HG02610 (cell line): ENCODE measurements around the gene RNF144A.
"Not testable (repeated sequence)": the region's sequence is repeated elsewhere in the genome, so short reads cannot be mapped to it uniquely, and the experiment has no call there.

Source experiments
- ATAC-seq: cut with Tn5 transposase; IDR thresholded peaks from one replicate; pipeline ENCODE4 v1.9.1; 2021; ENCODE audit warnings: mild to moderate bottlenecking, moderate library complexity; ENCODE audit not compliant: unreplicated experiment

Gene RNF144A

DNA sequence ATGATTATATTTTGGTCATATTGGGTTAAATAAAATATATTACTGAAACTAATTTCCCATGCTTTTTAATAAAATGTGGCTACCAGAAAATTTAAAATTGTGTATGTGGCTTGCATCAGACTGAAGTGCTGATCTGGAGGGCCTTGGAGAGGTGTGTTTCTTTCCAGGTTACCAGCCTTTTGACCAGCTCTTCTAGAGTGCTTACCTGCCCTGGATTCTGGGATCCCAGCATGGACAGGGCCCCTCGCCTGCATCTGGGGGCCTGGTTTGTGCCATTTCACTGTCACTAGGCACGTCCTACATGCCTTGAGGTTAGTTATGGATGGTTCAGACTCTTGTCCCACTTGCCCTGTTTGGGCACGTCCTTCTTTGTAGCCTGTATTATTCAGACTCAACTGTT, 10.5 kb downstream of the RNF144A start:
- no peak for ATAC-seq

- ATAC-seq: no peak
These were observed 11.2 kb downstream of the RNF144A start for GRCh38 chr2:6928452-6928851.

DNA sequence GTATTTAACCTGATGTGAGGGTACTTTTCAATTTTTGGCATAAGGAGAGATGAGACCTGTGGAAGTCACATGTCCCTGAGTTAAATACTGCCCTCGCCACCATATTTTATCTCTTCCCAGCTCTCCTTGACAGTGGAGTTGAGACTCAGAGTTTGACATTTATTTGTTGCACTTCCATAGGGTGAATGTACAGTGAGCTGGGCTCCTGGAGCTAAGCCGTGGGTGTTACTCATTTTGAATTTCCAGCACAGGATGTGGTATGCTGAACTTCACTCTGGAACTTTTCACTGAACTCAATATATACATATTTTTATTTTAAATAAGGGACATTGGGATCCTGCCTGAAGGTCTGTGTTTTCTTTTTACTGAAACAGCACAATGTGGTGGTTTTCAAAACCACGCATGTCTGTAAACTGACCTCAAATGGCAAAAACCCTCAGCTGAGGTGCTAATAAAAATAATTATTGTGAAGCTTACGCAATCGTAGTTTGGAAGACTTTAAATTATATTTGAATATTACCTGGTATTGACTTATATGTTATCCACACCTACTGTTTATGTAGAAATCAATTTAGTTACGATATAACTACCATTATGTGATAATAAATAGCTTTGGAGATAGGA, 12.1 kb downstream of the RNF144A start:
- peak; percentile 37 for ATAC-seq

DNA sequence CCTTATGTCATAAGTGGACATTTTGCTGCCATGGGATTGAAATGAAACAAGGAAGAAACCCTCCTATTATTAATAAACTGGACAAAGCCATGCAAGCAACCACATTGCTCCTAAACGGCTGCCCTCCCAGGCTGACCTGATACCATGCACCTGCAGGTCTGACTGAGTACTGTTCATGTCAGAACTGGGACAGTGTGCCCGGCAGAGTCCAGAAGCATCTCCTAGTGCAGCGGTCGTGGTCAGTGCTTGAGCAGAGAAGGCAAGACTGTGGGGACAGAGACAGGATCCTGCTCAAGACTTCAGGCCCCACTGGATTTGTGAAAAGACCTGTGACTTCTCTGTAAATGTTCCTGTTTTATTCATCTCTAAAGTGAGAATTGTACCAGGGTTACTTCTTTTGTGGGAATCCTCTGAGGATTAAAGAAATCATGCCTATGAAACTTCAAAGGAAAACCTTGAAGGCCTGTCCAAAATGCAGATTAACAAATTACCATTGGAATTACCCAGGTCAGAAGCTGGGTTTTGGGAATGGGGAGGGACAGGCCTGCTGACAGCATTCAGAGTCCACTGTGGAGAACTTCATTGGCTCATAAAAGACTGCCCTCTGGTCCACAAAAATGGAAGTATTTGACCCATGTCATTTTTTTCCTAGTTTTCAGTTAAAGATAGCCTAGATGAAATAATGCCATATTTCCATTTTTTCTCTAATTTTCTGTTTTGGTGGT, 13.9 kb downstream of the RNF144A start:
- ATAC-seq: no peak

- ATAC-seq: no peak
These were observed 14.5 kb downstream of the RNF144A start for GRCh38 chr2:6931753-6932152.

- ATAC-seq: no peak
These were observed 15.0 kb downstream of the RNF144A start for GRCh38 chr2:6932206-6932605.

DNA sequence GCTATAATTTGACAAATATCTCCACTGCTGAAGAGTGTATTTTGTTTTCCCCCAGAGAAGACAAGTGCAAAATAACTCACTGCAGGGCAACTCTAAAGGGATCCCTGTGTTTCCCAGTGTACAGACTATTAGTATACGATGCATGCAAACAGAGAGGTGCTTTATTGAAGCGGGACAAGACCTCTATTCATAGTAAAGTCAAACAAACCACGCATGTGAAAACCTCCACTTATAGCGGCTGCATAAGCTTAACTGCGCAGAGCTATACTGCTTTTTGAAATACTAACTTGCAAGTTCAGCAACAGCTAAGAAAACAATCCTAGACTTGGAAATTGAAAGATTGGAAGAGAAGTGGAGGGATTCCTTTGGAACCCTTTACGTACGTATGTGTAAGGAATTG, 15.6 kb downstream of the RNF144A start:
- ATAC-seq: no peak

DNA sequence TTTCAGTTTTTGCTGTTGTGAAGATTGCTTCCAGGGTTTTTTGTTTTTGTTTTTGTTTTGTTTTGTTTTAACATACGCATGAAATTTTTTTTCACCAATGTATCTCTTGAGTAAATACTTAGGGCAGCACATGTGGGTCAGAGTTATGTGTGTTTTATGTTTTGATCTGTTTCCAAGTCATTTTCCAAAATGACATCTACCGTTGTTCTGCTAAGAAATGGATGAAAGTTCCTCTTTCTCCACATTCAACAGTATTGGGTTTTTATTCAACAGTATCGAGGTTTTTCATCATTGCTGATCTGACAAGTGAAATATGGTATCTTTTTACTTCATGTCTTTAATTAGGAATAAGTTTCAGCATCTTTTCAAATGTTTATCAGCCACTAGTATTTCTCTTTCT, 16.7 kb downstream of the RNF144A start:
- ATAC-seq: no peak

GRCh38 chr2:6934345-6934744, 17.1 kb downstream of the RNF144A start:
- ATAC-seq: no peak

DNA sequence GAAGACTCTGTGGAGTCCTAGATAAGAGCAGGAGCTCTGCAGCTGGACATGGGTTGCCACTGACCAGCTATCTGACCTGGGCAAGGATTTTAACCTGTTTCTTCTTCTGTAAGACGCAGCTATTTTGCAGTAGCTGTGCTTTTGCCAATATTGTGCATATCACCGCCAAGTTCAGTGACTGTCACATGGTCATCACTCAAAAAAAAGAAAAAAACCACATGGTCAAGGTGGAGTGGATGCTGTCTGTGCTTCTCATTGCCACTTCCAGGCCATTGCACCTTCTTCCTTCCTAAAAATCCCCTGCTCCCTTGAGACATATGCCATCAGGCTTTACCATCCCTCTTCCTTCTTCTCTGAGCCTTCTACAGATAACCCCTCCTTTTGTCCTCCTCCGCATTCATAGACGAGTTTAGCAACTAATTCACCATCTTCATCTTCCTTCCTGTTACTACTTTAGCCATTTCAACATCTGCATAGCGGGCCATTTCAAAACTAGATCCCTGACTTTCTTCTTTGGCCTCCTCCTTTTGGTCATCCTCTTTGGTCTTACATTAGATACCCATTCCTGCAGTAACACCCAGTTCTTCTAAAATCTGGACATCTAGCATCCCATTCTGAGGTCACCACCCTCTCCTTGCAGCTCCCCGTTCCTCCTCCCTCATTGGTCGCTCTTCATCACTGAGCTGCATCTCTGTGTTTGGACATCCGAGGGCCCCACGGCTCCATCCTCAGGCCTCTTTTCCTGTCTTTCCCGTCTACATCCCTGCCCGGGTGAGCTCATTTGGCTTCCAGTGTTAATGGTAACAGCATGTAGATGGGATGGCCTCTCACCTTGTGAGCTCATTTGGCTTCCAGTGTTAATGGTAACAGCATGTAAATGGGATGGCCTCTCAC, 17.8 kb downstream of the RNF144A start:
- ATAC-seq: no peak

GRCh38 chr2:6935652-6936020, 18.4 kb downstream of the RNF144A start:
- ATAC-seq: not testable (repeated sequence)

DNA sequence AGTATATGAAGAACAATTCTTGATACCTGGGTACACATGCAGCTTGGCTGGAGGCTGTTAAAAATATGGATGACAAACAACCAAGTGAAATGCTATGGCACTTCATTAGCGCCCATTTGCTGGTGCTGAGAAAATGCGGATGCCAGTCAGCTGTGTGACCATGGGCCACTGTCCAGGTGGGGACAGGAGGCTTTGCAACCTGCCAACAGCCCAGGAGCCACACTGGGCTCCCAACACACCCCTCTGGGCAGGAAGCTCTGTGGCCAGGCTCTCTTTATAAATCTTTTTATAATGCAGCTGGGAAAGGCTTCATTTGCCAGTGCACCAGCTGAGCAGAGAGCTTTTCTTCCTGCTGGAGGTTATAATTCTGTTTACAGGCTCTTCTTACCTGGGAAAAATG, 19.9 kb downstream of the RNF144A start:
- no peak for ATAC-seq

DNA sequence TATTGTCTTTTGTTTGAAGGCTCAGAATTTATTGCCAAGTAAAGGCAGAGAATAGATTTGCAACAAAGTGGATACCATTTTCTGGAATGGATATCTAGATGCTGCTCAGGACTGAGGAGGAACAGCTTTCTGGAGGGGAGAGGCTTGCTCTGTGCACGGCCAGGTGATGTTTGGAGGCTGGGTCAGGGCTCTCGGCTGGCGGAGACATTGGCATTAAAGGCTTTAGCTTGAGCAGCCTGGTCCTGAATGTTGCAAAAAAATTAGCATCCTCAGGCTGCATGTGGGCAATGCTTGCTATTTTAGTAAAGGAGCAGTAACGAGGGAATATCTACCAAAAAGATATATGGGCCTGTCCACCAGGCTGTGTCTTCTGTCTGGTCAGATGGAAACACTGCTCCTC, 20.4 kb downstream of the RNF144A start:
- no peak for ATAC-seq

DNA sequence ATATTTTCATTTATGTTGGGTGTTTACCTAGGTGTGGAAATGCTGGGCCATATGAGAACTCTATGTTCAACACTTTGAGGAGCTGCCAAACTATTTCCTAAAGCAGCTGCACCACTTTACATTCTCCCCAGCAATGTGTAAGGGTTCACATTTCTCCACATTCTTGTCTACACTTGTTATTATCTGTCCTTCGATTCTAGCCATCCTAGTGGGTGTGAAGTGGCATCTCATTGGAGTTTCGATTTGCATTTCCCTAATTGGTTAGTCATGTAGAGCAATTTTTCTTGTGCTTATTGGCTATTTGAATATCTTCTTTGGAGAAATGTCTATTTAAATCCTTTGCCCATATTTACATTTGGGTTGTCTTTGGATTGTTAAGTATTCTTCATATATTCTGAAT, 21.9 kb downstream of the RNF144A start:
- ATAC-seq: no peak

- ATAC-seq: no peak
These were observed 23.6 kb downstream of the RNF144A start for GRCh38 chr2:6940820-6941219.

- no peak for ATAC-seq
These were observed 24.3 kb downstream of the RNF144A start for GRCh38 chr2:6941299-6942046.

DNA sequence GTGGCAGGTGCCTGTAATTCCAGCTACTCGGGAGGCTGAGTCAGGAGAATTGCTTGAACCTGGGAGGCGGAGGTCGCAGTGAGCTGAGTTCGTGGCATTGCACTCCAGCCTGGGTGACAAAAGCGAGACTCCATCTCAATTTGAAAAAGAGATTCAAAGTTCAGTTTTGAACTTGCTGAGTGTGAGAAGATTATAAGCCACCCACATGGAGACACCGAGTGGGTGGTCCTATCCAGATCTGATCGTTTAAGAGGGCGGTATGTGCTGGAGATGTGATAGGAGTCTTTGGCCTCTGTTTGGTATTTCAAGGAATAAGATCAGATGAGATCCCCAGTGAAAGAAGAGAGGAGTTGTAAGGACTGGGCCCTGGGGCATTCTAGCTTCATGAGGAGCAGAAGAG, 25.6 kb downstream of the RNF144A start:
- ATAC-seq: no peak

- no peak for ATAC-seq
These were observed 26.3 kb downstream of the RNF144A start for GRCh38 chr2:6943523-6943922.

DNA sequence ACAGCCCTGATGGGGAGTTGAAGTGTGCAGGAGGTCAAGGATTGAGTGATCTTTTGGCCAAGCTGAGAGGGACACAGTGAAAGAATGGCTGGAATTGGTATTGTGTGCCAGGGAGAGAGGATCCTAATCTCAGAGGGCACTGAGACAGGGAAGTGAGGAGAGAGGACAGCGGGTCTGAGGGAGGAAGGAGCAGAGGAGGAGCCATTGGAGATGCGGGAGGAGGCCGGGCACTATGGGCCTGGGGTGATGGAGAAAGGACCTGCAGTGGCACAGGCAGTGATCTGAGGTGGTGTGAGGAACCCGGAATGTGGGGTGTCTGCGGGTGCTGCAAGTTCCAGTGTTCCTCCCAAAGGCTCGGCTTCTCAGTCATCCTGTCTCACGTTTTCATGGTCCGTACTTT, 26.8 kb downstream of the RNF144A start:
- ATAC-seq: no peak

DNA sequence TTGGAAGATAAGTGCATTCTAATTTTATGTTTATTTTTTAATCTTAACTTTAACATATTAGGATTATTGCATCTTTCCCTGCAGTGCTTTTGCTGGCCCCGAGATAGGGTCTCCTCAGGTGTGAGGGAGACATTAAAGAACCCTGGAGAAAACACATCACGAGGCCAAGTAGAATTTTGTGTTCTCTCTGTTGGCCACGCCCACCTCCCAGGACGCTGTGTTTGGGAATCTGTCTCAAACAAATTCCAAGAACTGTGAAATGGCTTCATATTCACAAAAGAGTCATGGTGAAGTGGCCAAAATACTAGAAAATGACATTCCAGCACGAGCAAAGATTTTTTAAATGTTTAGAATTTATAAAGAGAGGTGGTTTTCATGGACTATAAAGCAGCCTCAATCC, 27.3 kb downstream of the RNF144A start:
- no peak for ATAC-seq
